Epithelial cell of proximal tubule (primary cell): ENCODE results near the gene PSMF1. TPM values are rescaled to one million over a fixed set of nuclear protein-coding genes. Genes with fewer than 3 reads are reported as not detected.

Experiments used
- DNase-seq: peaks from one replicate; pipeline ENCODE4 v3.0.0-alpha.2; 2011; ENCODE audit warnings: low read depth
- H3K4me3 ChIP-seq: 2 replicates; pipeline ENCODE4 v1.5.1; 2011; ENCODE audit warnings: low read depth, mild to moderate bottlenecking, low read length
- total RNA-seq: library from RNA; depleted of rRNA; stranded (reverse); fragments of >200 nt; gene quantifications from 2 replicates; pipeline ENCODE4 v1.2.3, GENCODE V29; 2015
- TF ChIP-seq, protein P1 (sequence below): conservative IDR thresholded peaks from 2 replicates; pipeline ENCODE4 v1.5.1; 2012; ENCODE audit warnings: low read depth, mild to moderate bottlenecking, low read length

Gene PSMF1
- total RNA-seq, 1 donor from 2014 or later, result 171 TPM

GRCh38 chr20:1189827-1190226, 71.4 kb downstream of the PSMF1 start:
- DNase-seq, result no peak
- H3K4me3 ChIP-seq, result no peak overlapping the region
- TF ChIP-seq, protein P1, sequence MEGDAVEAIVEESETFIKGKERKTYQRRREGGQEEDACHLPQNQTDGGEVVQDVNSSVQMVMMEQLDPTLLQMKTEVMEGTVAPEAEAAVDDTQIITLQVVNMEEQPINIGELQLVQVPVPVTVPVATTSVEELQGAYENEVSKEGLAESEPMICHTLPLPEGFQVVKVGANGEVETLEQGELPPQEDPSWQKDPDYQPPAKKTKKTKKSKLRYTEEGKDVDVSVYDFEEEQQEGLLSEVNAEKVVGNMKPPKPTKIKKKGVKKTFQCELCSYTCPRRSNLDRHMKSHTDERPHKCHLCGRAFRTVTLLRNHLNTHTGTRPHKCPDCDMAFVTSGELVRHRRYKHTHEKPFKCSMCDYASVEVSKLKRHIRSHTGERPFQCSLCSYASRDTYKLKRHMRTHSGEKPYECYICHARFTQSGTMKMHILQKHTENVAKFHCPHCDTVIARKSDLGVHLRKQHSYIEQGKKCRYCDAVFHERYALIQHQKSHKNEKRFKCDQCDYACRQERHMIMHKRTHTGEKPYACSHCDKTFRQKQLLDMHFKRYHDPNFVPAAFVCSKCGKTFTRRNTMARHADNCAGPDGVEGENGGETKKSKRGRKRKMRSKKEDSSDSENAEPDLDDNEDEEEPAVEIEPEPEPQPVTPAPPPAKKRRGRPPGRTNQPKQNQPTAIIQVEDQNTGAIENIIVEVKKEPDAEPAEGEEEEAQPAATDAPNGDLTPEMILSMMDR, result no peak

GRCh38 chr20:1190847-1191246, 72.4 kb downstream of the PSMF1 start:
- no peak for DNase-seq
- no peak overlapping the region for H3K4me3 ChIP-seq
- TF ChIP-seq, protein P1, result no peak

- TF ChIP-seq, protein P1, result no peak
- no peak overlapping the region for H3K4me3 ChIP-seq
- DNase-seq, result no peak
These were observed 72.9 kb downstream of the PSMF1 start for GRCh38 chr20:1191299-1191698.

DNA sequence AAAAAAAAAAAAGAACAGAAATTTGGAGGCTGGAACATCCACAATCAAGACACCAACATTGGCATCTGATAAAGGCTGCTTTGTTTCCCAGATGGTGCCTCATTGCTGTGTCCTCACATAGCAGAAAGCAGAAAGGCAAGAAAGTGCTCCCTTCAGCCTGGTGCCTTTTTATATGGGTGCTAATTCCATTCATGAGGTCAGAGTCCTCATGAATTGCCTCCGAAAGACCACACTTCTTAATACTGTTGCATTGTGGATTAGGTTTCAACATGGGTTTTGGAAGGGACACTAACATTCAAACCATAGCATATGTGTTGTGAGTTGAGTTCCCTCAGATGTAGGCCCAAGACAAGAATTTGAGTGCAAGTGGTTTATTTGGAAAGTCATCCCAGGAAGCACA, 76.8 kb downstream of the PSMF1 start:
- no peak overlapping the region for H3K4me3 ChIP-seq
- DNase-seq, result no peak
- TF ChIP-seq, protein P1, result no peak

- H3K4me3 ChIP-seq, result no peak overlapping the region
- TF ChIP-seq, protein P1, result no peak
- DNase-seq, result no peak
These were observed 78.2 kb downstream of the PSMF1 start for GRCh38 chr20:1196634-1197033.

- no peak overlapping the region for H3K4me3 ChIP-seq
- DNase-seq, result no peak
- TF ChIP-seq, protein P1, result no peak
These were observed 79.4 kb downstream of the PSMF1 start for GRCh38 chr20:1197801-1198200.

GRCh38 chr20:1198751-1199150, 80.3 kb downstream of the PSMF1 start:
- H3K4me3 ChIP-seq, result no peak overlapping the region
- no peak for DNase-seq
- TF ChIP-seq, protein P1, result no peak
